ENCODE measurements around the gene ADCY4. TPM values are rescaled to one million over a fixed set of nuclear protein-coding genes. Genes with fewer than 3 reads are reported as not detected.
"Not testable (repeated sequence)": the region's sequence is repeated elsewhere in the genome, so short reads cannot be mapped to it uniquely, and the experiment has no call there.

The ADCY4 gene
- not detected in 2 replicates for total RNA-seq (2014; rRNA removed; shearing (Covaris generic))

GRCh38 chr14:24334431-24335291 lies at the start of gene ADCY4:
Gene ADCY4, minus strand, starts transcription at chr14:24335071. Its CDS starts 419 bp downstream, at chr14:24334652.
- no peak for DNase-seq (ENCODE audit: low read depth)

GRCh38 chr14:24384169-24384568 lies 49.3 kb upstream of the ADCY4 start:
- DNase-seq (ENCODE audit: low read depth): no peak

GRCh38 chr14:24382064-24382371 lies 47.1 kb upstream of the ADCY4 start:
- no peak for DNase-seq (ENCODE audit: low read depth)

- peak; percentile 15 for DNase-seq (ENCODE audit: low read depth)
Observed at GRCh38 chr14:24381363-24382063, 46.6 kb upstream of the ADCY4 start.

- DNase-seq (ENCODE audit: low read depth): no peak
Observed at GRCh38 chr14:24379907-24380730, 45.2 kb upstream of the ADCY4 start.

GRCh38 chr14:24378981-24379906 lies 44.4 kb upstream of the ADCY4 start:
- DNase-seq (ENCODE audit: low read depth): no peak

- no peak for DNase-seq (ENCODE audit: low read depth)
Observed at GRCh38 chr14:24378327-24378726, 43.5 kb upstream of the ADCY4 start.

- no peak for DNase-seq (ENCODE audit: low read depth)
Observed at GRCh38 chr14:24377657-24378056, 42.8 kb upstream of the ADCY4 start.

- DNase-seq (ENCODE audit: low read depth): no peak
Observed at GRCh38 chr14:24377126-24377525, 42.3 kb upstream of the ADCY4 start.

GRCh38 chr14:24376448-24377070 lies 41.7 kb upstream of the ADCY4 start:
- no peak for DNase-seq (ENCODE audit: low read depth)

- DNase-seq (ENCODE audit: low read depth): no peak
Observed at GRCh38 chr14:24372701-24373416, 38.0 kb upstream of the ADCY4 start.

- not testable (repeated sequence) for DNase-seq (ENCODE audit: low read depth)
Observed at GRCh38 chr14:24371605-24372004, 36.7 kb upstream of the ADCY4 start.

GRCh38 chr14:24370748-24371147 lies 35.9 kb upstream of the ADCY4 start:
- no peak for DNase-seq (ENCODE audit: low read depth)

- DNase-seq (ENCODE audit: low read depth): no peak
Observed at GRCh38 chr14:24369907-24370687, 35.2 kb upstream of the ADCY4 start.

- DNase-seq (ENCODE audit: low read depth): no peak
Observed at GRCh38 chr14:24369463-24369862, 34.6 kb upstream of the ADCY4 start.

- DNase-seq (ENCODE audit: low read depth): no peak
Observed at GRCh38 chr14:24368562-24369252, 33.8 kb upstream of the ADCY4 start.

GRCh38 chr14:24368212-24368561 lies 33.3 kb upstream of the ADCY4 start:
- no peak for DNase-seq (ENCODE audit: low read depth)

GRCh38 chr14:24367514-24368211 lies 32.8 kb upstream of the ADCY4 start, which contains the start of gene NFATC4:
Gene NFATC4, plus strand, starts transcription at chr14:24368184. Its CDS starts 157 bp downstream, at chr14:24368341.
- peak; percentile 26 for DNase-seq (ENCODE audit: low read depth)

All from M059J (cell line).